ENCODE measurements around the gene SRGAP3.

DNA sequence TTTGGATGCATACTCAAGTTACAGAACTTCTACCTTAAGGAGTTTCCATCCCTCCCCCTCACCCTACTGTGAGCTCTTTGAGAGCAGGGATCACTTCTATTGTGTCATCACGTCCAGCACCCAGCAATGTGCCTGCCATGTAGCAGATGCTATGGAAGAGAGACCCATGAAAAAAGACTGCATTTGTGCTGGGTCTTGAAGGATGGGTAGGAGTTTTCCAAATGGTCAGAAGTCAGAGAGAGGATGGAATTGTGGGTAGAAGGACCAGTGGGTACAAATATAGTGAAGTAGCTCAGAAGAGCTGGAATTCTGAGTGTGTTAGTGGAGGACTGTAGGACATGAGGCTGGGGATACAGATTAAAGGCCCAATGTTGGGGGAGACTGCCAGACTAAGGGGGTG lies 141.7 kb downstream of the SRGAP3 start:
- no peak for TF ChIP-seq POLR2A (IDR thresholded peaks at IDR 0.05)
- no peak for TF ChIP-seq CTCF (IDR thresholded peaks at IDR 0.05)

Data from uterus (tissue), 2 donors.